GM06990 (cell line): ENCODE data around the gene NR3C1.
A peak's percentile ranks its signal among the peaks of the same experiment; 100 is the strongest.

Experiments
- DNase-seq: peaks from one replicate; pipeline ENCODE4 v3.0.0-alpha.2; 2011; ENCODE audit not compliant: insufficient read length; ENCODE audit errors: extremely low read depth
- H3K27me3 ChIP-seq: replicated peaks from 2 replicates; pipeline ENCODE4 v1.6.0; 2011; ENCODE audit warnings: low read length; ENCODE audit not compliant: control insufficient read depth, insufficient read depth
- H3K36me3 ChIP-seq: 2 replicates; pipeline ENCODE4 v1.5.1; 2011; ENCODE audit warnings: low read length; ENCODE audit not compliant: control insufficient read depth, insufficient read depth
- H3K4me3 ChIP-seq: replicated peaks from 2 replicates; pipeline ENCODE4 v1.5.1; 2011; ENCODE audit warnings: low read depth, mild to moderate bottlenecking, control low read depth, low read length
- TF ChIP-seq, protein P1 (sequence below): IDR thresholded peaks from 2 replicates; pipeline ENCODE4 v1.5.1; 2011; ENCODE audit warnings: low read length, control low read depth, mild to moderate bottlenecking, inconsistent platforms; ENCODE audit not compliant: insufficient read depth, poor library complexity, severe bottlenecking

Gene NR3C1

DNA sequence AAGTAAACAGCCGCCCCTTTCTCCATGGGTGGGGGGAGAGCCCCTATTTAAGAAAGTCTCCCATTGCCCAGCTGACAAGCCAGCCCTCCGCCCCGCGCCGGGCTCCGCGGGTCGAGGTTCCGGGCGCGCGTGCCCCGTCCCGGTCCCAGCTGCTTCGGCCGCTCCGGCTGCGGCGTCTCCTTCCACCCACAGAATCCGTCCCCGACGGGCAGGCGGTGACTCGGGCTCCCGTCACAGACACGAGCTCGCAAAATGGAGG is 223 bp downstream of the NR3C1 start:
- TF ChIP-seq, protein P1, sequence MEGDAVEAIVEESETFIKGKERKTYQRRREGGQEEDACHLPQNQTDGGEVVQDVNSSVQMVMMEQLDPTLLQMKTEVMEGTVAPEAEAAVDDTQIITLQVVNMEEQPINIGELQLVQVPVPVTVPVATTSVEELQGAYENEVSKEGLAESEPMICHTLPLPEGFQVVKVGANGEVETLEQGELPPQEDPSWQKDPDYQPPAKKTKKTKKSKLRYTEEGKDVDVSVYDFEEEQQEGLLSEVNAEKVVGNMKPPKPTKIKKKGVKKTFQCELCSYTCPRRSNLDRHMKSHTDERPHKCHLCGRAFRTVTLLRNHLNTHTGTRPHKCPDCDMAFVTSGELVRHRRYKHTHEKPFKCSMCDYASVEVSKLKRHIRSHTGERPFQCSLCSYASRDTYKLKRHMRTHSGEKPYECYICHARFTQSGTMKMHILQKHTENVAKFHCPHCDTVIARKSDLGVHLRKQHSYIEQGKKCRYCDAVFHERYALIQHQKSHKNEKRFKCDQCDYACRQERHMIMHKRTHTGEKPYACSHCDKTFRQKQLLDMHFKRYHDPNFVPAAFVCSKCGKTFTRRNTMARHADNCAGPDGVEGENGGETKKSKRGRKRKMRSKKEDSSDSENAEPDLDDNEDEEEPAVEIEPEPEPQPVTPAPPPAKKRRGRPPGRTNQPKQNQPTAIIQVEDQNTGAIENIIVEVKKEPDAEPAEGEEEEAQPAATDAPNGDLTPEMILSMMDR: no peak

DNA sequence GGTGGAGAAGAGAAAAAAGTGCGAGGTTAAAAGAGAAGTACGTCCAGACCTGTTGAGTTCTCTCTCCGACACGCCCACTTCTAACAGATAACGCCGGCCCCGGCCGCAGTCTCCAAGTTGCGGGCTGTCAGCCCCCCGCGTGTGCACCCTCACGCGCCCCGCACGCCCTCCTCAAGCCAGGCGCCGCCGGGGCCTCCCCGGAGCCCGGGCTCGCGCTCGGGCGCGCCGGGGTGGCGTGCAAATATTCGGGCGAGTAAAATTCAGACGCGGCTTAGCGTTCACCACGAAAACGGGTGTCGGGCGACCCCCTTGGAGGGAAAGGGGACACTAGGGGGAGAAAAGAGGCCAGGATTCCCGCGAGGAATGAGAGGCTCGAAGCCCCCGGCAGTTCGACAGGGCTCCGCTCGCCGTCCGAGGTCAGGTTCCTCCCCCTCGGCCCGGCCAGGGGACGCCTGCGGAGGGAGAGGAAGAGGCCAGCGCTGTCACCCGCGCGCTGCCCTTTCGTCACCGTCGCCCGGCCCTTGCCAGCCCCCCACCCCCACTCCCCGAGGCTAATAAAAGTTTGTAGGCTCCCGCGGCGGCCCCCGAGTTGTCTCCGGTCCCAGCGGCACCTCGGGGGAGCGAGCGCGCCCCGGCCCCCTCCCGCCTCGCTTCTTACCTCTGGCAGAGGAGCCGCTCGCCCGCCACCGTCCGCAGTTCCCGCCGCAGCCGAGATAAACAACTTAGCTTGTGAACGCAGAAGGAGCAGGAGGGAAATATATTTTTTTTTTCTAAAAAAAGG is 743 bp downstream of the NR3C1 start:
- Histone ChIP-seq H3K4me3 (peak overlapping the region; percentile 94), H3K36me3 (peaks cover 8% of the 10 kb centered on the region), H3K27me3 (no peaks in the 10 kb centered on the region)
- TF ChIP-seq, protein P1: peak; percentile 1
- DNase-seq: peak; percentile 76

More for the DNA sequence above, 223 bp downstream of the NR3C1 start:
- no peaks in the 10 kb centered on the region for H3K27me3 ChIP-seq
- peaks cover 8% of the 10 kb centered on the region for H3K36me3 ChIP-seq
- no peak for DNase-seq
- peak overlapping the region; percentile 94 for H3K4me3 ChIP-seq

DNA sequence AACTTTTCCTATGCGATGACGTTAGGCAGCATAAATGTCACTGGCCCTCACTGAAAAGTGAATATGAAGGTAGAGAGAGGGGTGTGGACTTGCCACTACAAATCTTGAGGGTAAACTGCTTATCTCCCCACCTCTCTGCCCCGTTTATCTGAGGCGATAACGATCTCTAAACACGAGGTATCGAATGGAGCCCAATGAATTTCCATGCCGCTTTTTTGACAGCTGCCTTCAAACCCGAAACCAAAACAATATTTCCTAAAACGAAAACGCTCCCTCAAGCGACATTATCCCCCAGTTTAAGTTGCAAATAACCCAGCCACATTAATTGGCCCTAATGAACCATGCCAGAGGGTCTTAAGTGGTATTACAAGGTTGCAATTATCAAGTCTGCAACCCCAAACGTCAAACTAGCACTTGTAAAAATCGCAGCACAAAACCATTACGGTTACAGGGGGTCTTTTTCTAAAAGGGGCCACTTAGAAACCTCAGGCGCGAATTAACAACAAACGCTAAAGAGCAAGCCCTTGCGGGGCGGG is 1.4 kb downstream of the NR3C1 start:
- H3K36me3 ChIP-seq: peaks cover 8% of the 10 kb centered on the region
- no peak for DNase-seq
- H3K4me3 ChIP-seq: peak overlapping the region; percentile 94

GRCh38 chr5:143401227-143402016 is 2.1 kb downstream of the NR3C1 start:
- Histone ChIP-seq H3K27me3 (no peaks in the 10 kb centered on the region), H3K4me3 (peak overlapping the region; percentile 94), H3K36me3 (peaks cover 8% of the 10 kb centered on the region)
- DNase-seq: no peak
- TF ChIP-seq, protein P1: no peak

More for the DNA sequence above, 1.4 kb downstream of the NR3C1 start:
- TF ChIP-seq, protein P1: no peak
- H3K27me3 ChIP-seq: no peaks in the 10 kb centered on the region

GRCh38 chr5:143400541-143401226 is 2.8 kb downstream of the NR3C1 start:
- peaks cover 8% of the 10 kb centered on the region for H3K36me3 ChIP-seq
- H3K27me3 ChIP-seq: no peaks in the 10 kb centered on the region
- DNase-seq: no peak
- peak overlapping the region; percentile 94 for H3K4me3 ChIP-seq
- TF ChIP-seq, protein P1: no peak
